Activated CD8-positive, alpha-beta T cell treated with anti-CD3 and anti-CD28 coated beads for 36 hours (primary cell): Measurements from ENCODE around the gene CRIM1. TPM values are rescaled to one million over a fixed set of nuclear protein-coding genes. Genes with fewer than 3 reads are reported as not detected.

Source experiments
- ATAC-seq: fragments of 200-7000 bp; cut with Tn5 transposase; one replicate; pipeline ENCODE4 v1.10.0; 2021; ENCODE audit warnings: mild to moderate bottlenecking, moderate library complexity
- CTCF ChIA-PET: fragments of 350-600 bp; sonication (Branson Sonifier 250); formaldehyde crosslinking; loops from one replicate; lab custom pipeline; 2021; ENCODE audit warnings: antibody characterized with exemption; lab: Charles Lee
- POLR2A ChIA-PET: fragments of 350-600 bp; sonication (Branson Sonifier 250); formaldehyde crosslinking; loops from one replicate; lab custom pipeline; 2021; ENCODE audit warnings: antibody characterized with exemption; lab: Charles Lee
- DNase-seq: peaks from one replicate; pipeline ENCODE4 v3.0.0-alpha.2; 2020
- H3K27ac Mint-ChIP-seq: one replicate; pipeline ENCODE4 v1.8.0; 2021; ENCODE audit warnings: mild to moderate bottlenecking, mixed read lengths
- H3K27me3 Mint-ChIP-seq: one replicate; pipeline ENCODE4 v1.8.0; 2021; ENCODE audit warnings: mixed read lengths
- H3K36me3 Mint-ChIP-seq: one replicate; pipeline ENCODE4 v1.8.0; 2021; ENCODE audit warnings: low read depth, mixed read lengths
- H3K4me1 Mint-ChIP-seq: one replicate; pipeline ENCODE4 v1.8.0; 2021; ENCODE audit warnings: low read depth, mixed read lengths
- H3K4me3 Mint-ChIP-seq: one replicate; pipeline ENCODE4 v1.8.0; 2021; ENCODE audit warnings: mild to moderate bottlenecking, moderate library complexity, mixed read lengths
- H3K9me3 Mint-ChIP-seq: one replicate; pipeline ENCODE4 v1.8.0; 2021; ENCODE audit warnings: mixed read lengths
- intact Hi-C: fragments of 100-400 bp; cut with micrococcal nuclease; formaldehyde crosslinking; loops from one replicate; pipeline ENCODE4 v1.10.0; 2022
- total RNA-seq, 2 experiments: library from RNA; stranded (reverse); gene quantifications; one replicate each; pipeline ENCODE4 v1.2.3, GENCODE V29; 2021
- TF ChIP-seq, protein P1 (sequence below): fragments of 200-600 bp; IDR thresholded peaks from one replicate; pipeline ENCODE4 v1.8.0; 2022; ENCODE audit warnings: antibody characterized with exemption, mild to moderate bottlenecking

CRIM1 gene
- total RNA-seq, 2 experiments from 2014 or later: 14.4 to 15.9 TPM

GRCh38 chr2:36333350-36334012, 22.1 kb upstream of the CRIM1 start:
- POLR2A ChIA-PET: no interaction called here
- CTCF ChIA-PET: interaction anchor here (1.4 to 1.7 kb wide), 2 partner anchors 14 to 19 kb away, joined by 3 to 5 read pairs; no protein-coding TSS in a partner anchor
- Mint-ChIP-seq H3K27ac (no peak overlapping the region), H3K27me3 (peaks cover 7% of the 10 kb centered on the region), H3K36me3 (no peaks in the 10 kb centered on the region), H3K4me3 (no peak overlapping the region), H3K4me1 (peaks cover 13% of the 10 kb centered on the region), H3K9me3 (no peaks in the 10 kb centered on the region)
- intact Hi-C loops: no loop called here
- ATAC-seq (peak; percentile 70), DNase-seq (peak; percentile 31)
- TF ChIP-seq, protein P1, sequence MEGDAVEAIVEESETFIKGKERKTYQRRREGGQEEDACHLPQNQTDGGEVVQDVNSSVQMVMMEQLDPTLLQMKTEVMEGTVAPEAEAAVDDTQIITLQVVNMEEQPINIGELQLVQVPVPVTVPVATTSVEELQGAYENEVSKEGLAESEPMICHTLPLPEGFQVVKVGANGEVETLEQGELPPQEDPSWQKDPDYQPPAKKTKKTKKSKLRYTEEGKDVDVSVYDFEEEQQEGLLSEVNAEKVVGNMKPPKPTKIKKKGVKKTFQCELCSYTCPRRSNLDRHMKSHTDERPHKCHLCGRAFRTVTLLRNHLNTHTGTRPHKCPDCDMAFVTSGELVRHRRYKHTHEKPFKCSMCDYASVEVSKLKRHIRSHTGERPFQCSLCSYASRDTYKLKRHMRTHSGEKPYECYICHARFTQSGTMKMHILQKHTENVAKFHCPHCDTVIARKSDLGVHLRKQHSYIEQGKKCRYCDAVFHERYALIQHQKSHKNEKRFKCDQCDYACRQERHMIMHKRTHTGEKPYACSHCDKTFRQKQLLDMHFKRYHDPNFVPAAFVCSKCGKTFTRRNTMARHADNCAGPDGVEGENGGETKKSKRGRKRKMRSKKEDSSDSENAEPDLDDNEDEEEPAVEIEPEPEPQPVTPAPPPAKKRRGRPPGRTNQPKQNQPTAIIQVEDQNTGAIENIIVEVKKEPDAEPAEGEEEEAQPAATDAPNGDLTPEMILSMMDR: no peak

DNA sequence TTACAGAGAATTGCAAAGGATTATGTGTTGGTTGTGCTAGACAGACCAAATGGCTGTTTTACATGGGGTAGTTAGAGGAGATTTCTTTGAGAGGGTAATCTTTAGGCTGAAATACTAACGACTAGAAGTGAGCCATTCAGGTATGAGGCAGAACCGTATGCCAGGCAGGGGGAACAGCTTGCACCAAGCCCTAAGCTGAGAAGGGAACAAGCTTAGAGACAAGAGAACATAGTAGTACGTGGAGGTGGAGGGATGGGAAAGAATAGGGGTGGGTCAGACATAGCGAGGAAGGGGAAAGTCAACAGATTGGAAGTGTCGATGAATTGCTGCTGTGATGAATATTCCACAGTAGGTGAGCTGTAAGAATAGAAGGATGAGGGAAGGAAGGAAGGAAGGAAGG, 20.0 kb upstream of the CRIM1 start:
- Mint-ChIP-seq H3K36me3 (no peaks in the 10 kb centered on the region), H3K4me1 (peaks cover 16% of the 10 kb centered on the region), H3K27me3 (peaks cover 7% of the 10 kb centered on the region), H3K9me3 (no peaks in the 10 kb centered on the region), H3K4me3 (no peak overlapping the region), H3K27ac (no peak overlapping the region)
- TF ChIP-seq, protein P1: no peak
- ChIA-PET CTCF (interaction anchor here (4.2 kb wide), 1 partner anchor 17 kb away, joined by 18 read pairs; no protein-coding TSS in a partner anchor), POLR2A (no interaction called here)
- no peak for DNase-seq
- intact Hi-C loops: no loop called here
- ATAC-seq: no peak

DNA sequence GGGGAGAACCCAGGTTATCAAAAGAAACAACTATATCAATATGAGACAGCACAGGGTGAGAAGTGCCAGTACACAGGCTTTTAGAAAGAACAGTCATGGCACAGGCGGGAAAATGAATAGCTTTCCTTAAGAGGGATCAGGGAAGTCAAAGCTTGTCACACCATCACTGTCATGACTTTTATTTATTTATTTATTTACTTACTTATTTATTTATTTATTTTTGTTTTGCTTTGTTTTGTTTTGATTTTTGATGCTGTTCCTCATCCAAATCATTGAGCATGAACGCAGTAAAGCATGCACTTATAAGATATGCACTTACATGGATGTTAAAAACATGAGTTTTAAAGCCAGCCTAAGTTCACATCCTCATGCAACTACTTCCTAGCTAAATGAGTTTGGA, 19.3 kb upstream of the CRIM1 start:
- DNase-seq (no peak), ATAC-seq (no peak)
- Mint-ChIP-seq H3K27ac (no peak overlapping the region), H3K9me3 (no peaks in the 10 kb centered on the region), H3K36me3 (no peaks in the 10 kb centered on the region), H3K27me3 (peaks cover 7% of the 10 kb centered on the region), H3K4me1 (peaks cover 16% of the 10 kb centered on the region), H3K4me3 (no peak overlapping the region)
- ChIA-PET CTCF (interaction anchor here (4.2 kb wide), 1 partner anchor 16 kb away, joined by 18 read pairs; no protein-coding TSS in a partner anchor), POLR2A (interaction anchor here (0.7 kb wide), 1 partner anchor 192 kb away, joined by 3 read pairs; no protein-coding TSS in a partner anchor)
- TF ChIP-seq, protein P1: no peak
- intact Hi-C loops: no loop called here

GRCh38 chr2:36337354-36337753, 18.2 kb upstream of the CRIM1 start:
- ATAC-seq (peak; percentile 86), DNase-seq (no peak)
- TF ChIP-seq, protein P1: no peak
- Mint-ChIP-seq H3K27me3 (peaks cover 7% of the 10 kb centered on the region), H3K9me3 (no peaks in the 10 kb centered on the region), H3K4me3 (no peak overlapping the region), H3K27ac (no peak overlapping the region), H3K4me1 (peaks cover 16% of the 10 kb centered on the region), H3K36me3 (no peaks in the 10 kb centered on the region)
- intact Hi-C loops: no loop called here
- ChIA-PET POLR2A (no interaction called here), CTCF (interaction anchor here (0.6 to 4.2 kb wide), 4 partner anchors 13 to 310 kb away, joined by 3 to 18 read pairs (median 5); no protein-coding TSS in a partner anchor)
